HK-2 (cell line): ENCODE measurements around the gene CAPN10.
A peak's percentile ranks its signal among the peaks of the same experiment; 100 is the strongest.
"Not testable (repeated sequence)": the region's sequence is repeated elsewhere in the genome, so short reads cannot be mapped to it uniquely, and the experiment has no call there.

ENCODE experiments used
- DNase-seq: peaks from one replicate; pipeline ENCODE4 v3.0.0-alpha.2; 2018; ENCODE audit not compliant: unreplicated experiment

The CAPN10 gene

GRCh38 chr2:240602266-240603050, 15.9 kb downstream of the CAPN10 start:
- DNase-seq, result no peak

GRCh38 chr2:240603081-240603835, 16.7 kb downstream of the CAPN10 start:
- DNase-seq, result no peak

- DNase-seq, result no peak
Observed at GRCh38 chr2:240603846-240604245, 17.3 kb downstream of the CAPN10 start.

GRCh38 chr2:240604291-240604938, 17.9 kb downstream of the CAPN10 start:
- DNase-seq, result peak; percentile 86

- DNase-seq, result no peak
Observed at GRCh38 chr2:240604939-240605716, 18.6 kb downstream of the CAPN10 start.

GRCh38 chr2:240605867-240606743, 19.6 kb downstream of the CAPN10 start:
- DNase-seq, result no peak

GRCh38 chr2:240611601-240612210, 25.2 kb downstream of the CAPN10 start:
- DNase-seq, result no peak

GRCh38 chr2:240613781-240614180, 27.2 kb downstream of the CAPN10 start:
- DNase-seq, result no peak

GRCh38 chr2:240614391-240614790, 27.9 kb downstream of the CAPN10 start:
- DNase-seq, result no peak

GRCh38 chr2:240615396-240615795, 28.9 kb downstream of the CAPN10 start:
- no peak for DNase-seq

GRCh38 chr2:240615820-240616547, 29.4 kb downstream of the CAPN10 start:
- DNase-seq, result no peak

- DNase-seq, result not testable (repeated sequence)
Observed at GRCh38 chr2:240616860-240617666, 30.5 kb downstream of the CAPN10 start.

- DNase-seq, result no peak
Observed at GRCh38 chr2:240618776-240619175, 32.2 kb downstream of the CAPN10 start.

GRCh38 chr2:240619506-240620148, 33.1 kb downstream of the CAPN10 start:
- peak; percentile 53 for DNase-seq

GRCh38 chr2:240620149-240620731, 33.7 kb downstream of the CAPN10 start:
- no peak for DNase-seq

- DNase-seq, result no peak
Observed at GRCh38 chr2:240620859-240621258, 34.3 kb downstream of the CAPN10 start.

GRCh38 chr2:240622060-240622411, 35.5 kb downstream of the CAPN10 start:
- DNase-seq, result no peak
